Measurements from ENCODE around the gene AHRR. TPM values are rescaled to one million over a fixed set of nuclear protein-coding genes. Genes with fewer than 3 reads are reported as not detected.
A peak's percentile ranks its signal among the peaks of the same experiment; 100 is the strongest.

AHRR gene
- total and polyA plus RNA-seq, 10 of the 15 experiments (the other 5 are each of a cell fraction or from before 2014, with no cell fraction given) = 0.90 to 35.2 (median 19.2) TPM

GRCh38 chr5:399296-400281, 78.1 kb downstream of the AHRR start (continued):
- TF ChIP-seq PRDM15 (CRISPR knock-in tag; IDR thresholded peaks at IDR 0.05) (no peak), SMAD1 (IDR thresholded peaks at IDR 0.05; ENCODE audit: low read depth, partially characterized antibody) (peak; percentile 14), LARP7 (IDR thresholded peaks at IDR 0.05) (peak; percentile 49; the same call in 1 of the 2 replicates), NFIC (IDR thresholded peaks at IDR 0.05; ENCODE audit: low read depth, low read length) (peak; percentile 94), ELK1 (IDR thresholded peaks at IDR 0.05; ENCODE audit: low read depth, low read length) (no peak), STAT1 (conservative IDR thresholded peaks at IDR 0.05) (0 out of 2 replicates have a peak, but pooled peaks have one; percentile 50), ZNF274 (IDR thresholded peaks at IDR 0.05; ENCODE audit: insufficient read depth, insufficient read length) (no peak), NRF1 (conservative IDR thresholded peaks at IDR 0.05; ENCODE audit: low read depth, low read length) (no peak), ESRRA (IDR thresholded peaks at IDR 0.05; ENCODE audit: low read length) (peak; percentile 71; the same call in 1 of the 2 replicates), MTA2 (IDR thresholded peaks at IDR 0.05; ENCODE audit: low read depth) (peak; percentile 56; the same call in 1 of the 2 replicates), BHLHE40 (IDR thresholded peaks at IDR 0.05; ENCODE audit: borderline replicate concordance in 1 of 2, low read depth in 2 of 2, low read length in 1 of 2) (peak; percentile 99 to 100), ZNF622 (IDR thresholded peaks at IDR 0.05) (no peak), IRF5 (IDR thresholded peaks at IDR 0.05; ENCODE audit: borderline replicate concordance) (no peak), CHD4 (IDR thresholded peaks at IDR 0.05) (no peak), RAD21 (IDR thresholded peaks at IDR 0.05; ENCODE audit: insufficient read depth, low read depth, low read length) (no peak), FOS (IDR thresholded peaks at IDR 0.05; ENCODE audit: borderline replicate concordance, extremely low read depth, insufficient read length) (no peak), CBX3 (IDR thresholded peaks at IDR 0.05; ENCODE audit: borderline replicate concordance, low read depth) (no peak), CREB1 (IDR thresholded peaks at IDR 0.05; ENCODE audit: low read depth) (no peak; the same call in 1 of the 2 replicates), FOXK2 (IDR thresholded peaks at IDR 0.05) (0 out of 2 replicates have a peak, but pooled peaks have one; percentile 10), RB1 (IDR thresholded peaks at IDR 0.05; ENCODE audit: borderline replicate concordance) (no peak), IRF4 (IDR thresholded peaks at IDR 0.05; ENCODE audit: low read depth, low read length) (peak; percentile 73), CHD1 (IDR thresholded peaks at IDR 0.05; ENCODE audit: low read depth, low read length) (no peak)

All from GM12878 (cell line).